ENCODE measurements around the gene WSB1.
"Not testable (repeated sequence)": the region's sequence is repeated elsewhere in the genome, so short reads cannot be mapped to it uniquely, and the experiment has no call there.

The WSB1 gene

GRCh38 chr17:27279132-27279531 lies 14.8 kb upstream of the WSB1 start:
- DNase-seq (ENCODE audit: low read depth) = not testable (repeated sequence)

GRCh38 chr17:27280527-27280926 lies 13.4 kb upstream of the WSB1 start:
- DNase-seq (ENCODE audit: low read depth) = no peak

GRCh38 chr17:27281438-27281837 lies 12.5 kb upstream of the WSB1 start:
- DNase-seq (ENCODE audit: low read depth) = no peak

GRCh38 chr17:27282054-27282551 lies 11.8 kb upstream of the WSB1 start:
- DNase-seq (ENCODE audit: low read depth) = no peak

DNA sequence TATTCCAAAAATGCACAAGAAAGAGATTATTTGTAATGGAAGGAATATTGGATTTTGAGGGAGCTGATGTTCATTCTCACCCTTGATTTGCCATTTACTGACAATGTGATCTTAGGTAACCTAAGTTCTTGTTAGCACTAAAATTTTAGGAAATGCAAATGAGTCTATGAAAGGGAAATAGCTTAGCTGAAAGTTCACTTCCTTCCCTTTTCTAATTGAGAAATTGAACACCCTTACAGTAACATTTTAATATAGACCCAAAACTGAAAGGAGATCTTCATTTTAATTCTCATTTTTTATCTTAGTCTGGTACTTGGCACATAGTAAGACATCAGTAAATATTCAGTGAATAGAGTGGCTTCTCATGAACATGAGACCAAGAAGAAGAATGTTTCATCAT lies 10.9 kb upstream of the WSB1 start:
- DNase-seq (ENCODE audit: low read depth) = no peak

DNA sequence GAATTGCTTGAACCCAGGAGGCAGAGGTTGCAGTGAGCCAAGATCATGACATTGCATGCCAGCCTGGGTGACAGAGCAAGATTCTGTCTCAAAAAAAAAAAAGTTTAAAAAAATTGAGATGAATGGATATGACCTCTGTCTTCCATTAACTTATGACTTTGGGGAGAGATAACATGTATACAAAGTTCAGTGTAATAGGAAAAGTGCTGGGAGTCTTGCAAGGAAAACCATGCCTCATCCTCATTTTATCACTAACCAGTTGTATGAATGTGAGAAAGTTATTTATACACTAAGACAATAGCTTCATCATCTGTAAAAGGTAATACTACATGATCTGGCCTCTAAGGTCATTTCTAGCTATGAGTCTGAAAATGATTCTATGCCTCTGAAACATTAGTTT lies 10.2 kb upstream of the WSB1 start:
- DNase-seq (ENCODE audit: low read depth) = no peak

GRCh38 chr17:27284811-27285415 lies 9.0 kb upstream of the WSB1 start:
- no peak for DNase-seq (ENCODE audit: low read depth)

DNA sequence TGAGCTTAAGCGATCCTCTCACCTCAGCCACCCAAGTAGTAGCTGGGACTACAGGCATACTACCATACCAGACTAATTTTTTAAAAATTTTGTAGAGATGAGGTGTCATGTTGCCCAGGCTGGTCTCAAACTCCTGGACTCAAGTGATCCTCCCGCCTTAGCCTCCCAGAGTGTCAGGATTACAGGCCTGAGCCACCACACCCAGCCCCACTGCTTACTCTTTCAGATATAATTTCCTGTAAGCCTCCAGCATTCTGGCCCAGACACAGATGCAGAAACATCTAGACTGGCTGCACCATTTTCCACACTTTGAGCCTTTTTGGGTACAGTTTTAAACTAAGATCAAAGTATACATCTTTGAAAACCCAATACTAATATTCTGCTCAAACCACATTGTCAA lies 8.4 kb upstream of the WSB1 start:
- DNase-seq (ENCODE audit: low read depth) = no peak

DNA sequence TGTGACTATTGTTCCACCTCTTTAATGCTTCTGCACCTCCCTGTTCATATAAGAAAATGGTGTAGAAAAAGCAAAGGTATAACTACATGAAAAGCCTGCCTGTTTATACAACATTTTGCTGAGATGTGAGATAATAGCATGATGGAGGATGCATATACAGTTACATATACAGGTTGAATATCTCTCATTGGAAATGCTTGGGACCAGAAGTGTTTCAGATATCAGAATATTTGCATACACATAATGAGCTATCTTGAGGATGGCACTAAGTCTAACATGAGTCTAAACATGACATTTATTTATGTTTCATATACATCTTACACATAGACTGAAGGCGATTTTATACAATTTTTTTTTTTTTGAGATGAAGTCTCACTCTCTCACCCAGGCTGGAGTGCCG lies 5.7 kb upstream of the WSB1 start:
- no peak for DNase-seq (ENCODE audit: low read depth)

- DNase-seq (ENCODE audit: low read depth) = no peak
These were observed 4.1 kb upstream of the WSB1 start for GRCh38 chr17:27289856-27290255.

DNA sequence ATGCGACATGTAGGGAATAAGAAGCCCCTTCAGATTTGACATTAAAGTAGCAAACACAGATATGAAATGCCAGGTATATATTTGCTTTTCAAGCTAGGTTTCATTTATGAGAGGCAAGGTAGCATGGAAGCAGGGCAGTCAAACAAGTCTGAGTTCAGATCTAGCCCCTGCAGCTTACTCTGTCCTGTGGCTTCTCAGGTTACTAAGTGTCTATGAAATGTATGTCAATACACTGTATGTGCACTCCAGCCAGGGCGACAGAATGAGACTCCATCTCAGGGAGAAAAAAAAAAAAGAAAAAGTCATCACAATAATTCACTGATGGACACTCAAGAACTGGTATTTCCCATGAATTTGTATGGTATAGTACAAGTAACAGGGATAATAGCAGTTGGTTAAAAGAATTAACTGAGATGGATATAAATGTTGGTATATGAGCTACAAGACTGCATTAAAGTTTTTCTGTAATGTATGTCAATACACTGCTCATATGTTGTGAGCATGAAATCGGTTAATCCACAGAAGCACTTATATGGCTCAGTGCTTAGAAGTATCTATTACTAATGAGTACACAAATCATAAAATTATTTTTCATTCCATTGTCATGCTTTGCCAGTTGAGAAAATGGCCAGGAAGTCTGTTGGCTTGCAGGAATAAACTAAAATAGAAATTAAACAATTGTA lies 2.9 kb upstream of the WSB1 start:
- DNase-seq (ENCODE audit: low read depth) = no peak

- no peak for DNase-seq (ENCODE audit: low read depth)
These were observed 486 bp upstream of the WSB1 start for GRCh38 chr17:27293359-27293897.

DNA sequence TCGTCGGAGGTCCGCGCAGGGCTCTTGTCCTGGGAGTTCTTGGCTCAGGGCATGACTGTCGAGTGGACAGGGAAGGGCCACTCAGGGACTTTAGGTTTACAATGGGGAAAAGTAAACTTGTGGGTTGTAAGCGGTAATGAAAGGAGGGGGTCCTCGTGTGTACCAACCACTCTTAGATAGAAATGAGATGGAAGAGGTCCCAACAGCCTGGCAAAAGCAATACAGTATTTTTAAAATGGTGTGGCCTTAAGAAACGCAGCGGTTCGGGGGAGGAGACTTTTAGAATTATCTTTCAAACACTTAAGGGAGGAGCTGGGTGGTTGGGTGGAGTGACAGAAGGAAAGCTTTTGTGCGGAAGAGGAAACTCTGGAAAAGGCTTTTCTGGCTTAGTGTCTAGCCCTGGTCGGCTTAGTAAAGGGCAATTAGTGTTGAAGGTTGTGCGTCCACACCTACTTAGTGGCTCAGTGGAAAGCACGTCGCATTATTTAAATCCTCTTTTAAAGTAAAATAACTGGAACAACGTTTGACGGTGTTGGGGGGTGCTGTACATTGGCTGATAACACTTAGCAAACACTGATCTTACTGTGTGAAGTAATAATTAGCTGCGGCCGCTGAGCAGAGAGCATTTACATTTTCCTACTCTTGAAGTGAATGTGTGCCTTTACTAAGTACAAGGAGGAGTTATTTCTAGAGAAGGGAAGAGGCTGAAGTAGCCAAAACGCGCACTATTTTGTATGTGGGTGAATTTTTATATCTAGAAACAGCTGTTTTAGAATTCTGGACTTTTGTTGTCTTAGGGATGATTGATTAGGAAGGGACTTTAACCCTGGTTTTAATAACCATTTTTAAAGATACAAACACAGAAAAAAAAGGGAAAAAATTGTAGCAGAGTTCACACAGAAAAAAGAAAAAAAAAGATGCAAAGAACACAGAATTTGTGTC lies 1.0 kb downstream of the WSB1 start:
- peak; percentile 55 for DNase-seq (ENCODE audit: low read depth)

DNA sequence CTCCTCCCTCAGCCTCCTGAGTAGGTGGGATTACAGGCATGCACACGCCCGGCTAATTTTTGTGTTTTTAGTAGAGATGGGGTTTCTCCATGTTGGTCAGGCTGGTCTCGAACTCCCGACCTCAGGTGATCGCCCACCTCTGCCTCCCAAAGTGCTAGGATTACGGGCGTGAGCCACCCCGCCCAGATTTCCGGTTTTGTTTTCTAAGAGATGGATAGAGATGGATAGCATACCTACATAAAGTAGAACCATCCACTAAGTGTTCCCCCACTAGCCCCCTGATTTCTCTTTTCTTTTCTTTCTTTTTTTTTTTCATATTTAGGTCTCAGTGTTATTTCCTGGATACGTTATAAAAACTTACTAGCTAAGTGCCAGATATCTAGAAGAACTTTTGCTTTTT lies 2.0 kb downstream of the WSB1 start:
- DNase-seq (ENCODE audit: low read depth) = no peak

DNA sequence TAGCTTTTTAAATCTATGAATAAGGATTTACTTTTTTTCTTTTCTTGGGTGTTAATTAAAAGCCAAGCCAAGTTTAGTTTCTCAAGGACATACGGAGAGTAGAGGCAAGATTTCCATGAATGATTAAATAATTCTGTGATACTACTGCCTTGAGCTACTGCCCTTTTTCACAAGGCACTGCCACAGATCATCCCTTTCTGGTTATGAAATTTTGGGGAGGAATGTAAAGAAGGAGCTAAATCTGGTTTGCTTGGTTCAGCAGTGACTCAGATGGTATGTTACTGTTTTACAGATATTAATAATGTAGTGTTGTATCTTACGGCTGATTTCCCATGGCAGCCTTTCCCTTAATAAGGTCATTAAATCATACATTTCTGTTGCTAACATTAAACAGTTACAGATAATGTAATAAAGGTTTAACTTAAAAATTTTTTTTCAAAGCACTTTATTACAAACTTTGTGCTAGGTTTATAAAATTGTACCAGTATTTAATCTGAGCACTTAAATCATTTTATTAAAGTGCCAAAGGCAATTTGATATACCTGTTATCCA lies 2.6 kb downstream of the WSB1 start:
- DNase-seq (ENCODE audit: low read depth) = peak; percentile 56

DNA sequence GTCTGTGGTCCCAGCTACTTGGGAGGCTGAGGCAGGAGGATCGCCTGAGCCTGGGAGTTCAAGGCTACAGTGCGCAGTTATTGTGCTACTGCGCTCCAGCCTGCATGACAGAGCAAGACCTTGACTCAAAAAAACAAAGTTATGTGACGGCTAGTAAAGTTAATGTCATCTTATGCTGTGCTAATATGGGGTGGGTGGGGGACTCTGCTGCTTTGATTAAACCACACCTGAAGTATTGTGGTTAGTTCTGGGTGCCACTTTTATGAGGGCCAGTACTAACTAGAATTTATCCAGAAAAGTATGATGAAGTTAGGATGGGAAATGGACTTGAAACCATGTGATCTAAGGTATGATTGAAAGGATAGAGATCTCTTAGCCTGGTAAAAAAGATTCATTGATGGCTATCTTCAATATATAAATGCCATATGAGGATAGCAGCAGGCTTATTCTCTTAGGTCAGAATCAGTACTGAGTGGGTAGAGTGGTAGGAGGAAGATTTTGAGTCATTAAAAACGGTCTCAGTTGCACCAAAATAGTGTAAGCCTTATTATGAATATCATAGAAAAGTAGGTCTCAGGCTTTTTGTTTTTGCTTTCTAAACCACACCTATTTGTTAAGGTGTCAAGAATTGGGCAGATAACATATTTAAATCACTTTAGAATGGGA lies 5.6 kb downstream of the WSB1 start:
- DNase-seq (ENCODE audit: low read depth) = no peak

- DNase-seq (ENCODE audit: low read depth) = no peak
These were observed 9.8 kb downstream of the WSB1 start for GRCh38 chr17:27303734-27304133.

DNA sequence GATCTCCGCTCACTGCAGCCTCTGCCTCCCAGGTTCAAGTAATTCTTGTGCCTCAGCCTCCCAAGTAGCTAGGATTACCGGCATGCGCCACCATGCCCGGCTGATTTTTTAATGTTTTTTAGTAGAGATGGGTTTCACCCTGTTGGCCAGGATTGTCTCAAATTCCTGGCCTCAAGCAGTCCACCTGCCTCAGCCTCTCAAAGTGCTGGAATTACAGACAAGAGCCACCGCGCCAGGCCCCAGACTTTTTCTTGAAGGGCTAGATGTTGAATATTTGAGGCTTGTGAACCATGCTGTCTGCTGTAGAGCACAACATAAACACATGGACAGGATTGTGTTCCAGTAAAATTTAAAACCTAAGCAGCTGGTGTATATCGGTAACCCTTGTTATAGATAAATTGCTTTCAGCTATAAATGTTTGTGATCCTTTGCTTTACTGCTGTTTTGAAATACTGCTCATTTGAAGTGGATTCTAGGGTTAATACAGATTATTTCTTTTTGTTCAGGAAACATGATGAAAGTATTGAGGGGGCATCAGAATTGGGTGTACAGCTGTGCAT lies 12.4 kb downstream of the WSB1 start:
- DNase-seq (ENCODE audit: low read depth) = no peak

DNA sequence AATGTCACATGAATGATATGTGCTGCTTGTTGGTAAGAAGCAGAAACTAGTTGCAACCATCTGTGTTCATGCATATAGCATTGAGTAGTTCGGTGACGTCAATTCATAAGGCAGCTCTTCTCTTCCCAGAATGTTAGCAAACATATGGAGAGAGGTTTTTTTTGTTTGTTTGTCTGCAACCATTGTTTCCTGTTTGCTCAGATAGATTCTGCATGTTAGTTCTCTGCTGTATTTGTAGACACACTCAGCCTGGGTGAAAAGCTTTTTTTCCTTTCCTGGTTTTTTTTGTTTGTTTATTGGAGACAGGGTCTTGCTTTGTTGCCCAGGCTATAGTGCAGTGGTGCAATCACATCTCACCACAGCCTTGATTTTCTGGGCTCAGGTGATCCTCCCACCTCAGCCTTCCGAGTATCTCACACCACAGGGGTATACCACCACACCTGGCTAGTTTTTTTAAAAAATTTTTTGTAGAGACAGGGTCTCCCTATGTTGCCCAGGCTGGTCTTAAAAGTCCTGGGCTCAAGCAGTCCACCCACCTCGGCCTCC lies 16.7 kb downstream of the WSB1 start:
- no peak for DNase-seq (ENCODE audit: low read depth)

DNA sequence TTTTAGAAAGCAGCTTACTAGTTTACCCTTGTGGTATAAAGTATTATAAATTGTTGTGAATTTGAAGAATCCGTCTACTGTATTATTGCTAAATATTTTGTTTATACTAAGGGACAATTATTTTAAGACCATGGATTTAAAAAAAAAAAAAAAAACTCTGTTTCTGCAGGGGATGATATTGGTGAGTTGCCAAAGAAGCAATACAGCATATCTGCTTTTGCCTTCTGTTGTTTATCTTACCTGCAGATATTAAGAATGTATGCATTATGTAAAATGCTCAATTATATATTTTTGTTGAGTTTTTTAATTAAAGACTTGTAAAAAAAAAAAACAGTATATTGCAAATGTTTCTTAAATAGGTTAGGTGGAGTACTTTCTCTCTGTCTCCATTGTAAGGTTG lies 19.4 kb downstream of the WSB1 start:
- DNase-seq (ENCODE audit: low read depth) = no peak

- no peak for DNase-seq (ENCODE audit: low read depth)
These were observed 21.4 kb downstream of the WSB1 start for GRCh38 chr17:27315322-27315721.
